IMR-90 (cell line): ENCODE data around the gene CGNL1. TPM values are rescaled to one million over a fixed set of nuclear protein-coding genes. Genes with fewer than 3 reads are reported as not detected.

ENCODE experiments used
- ATAC-seq: fragments of 200-7000 bp; cut with Tn5 transposase; 2 replicates; pipeline ENCODE4 v1.9.1; 2020; ENCODE audit warnings: low read depth, mild to moderate bottlenecking, moderate library complexity
- BruUV-seq: library from RNA; stranded (reverse); fragments of 400-500 nt; replicated peaks from 2 replicates; lab custom pipeline; 2021; lab: Mats Ljungman, UMichigan
- CTCF ChIA-PET: fragments of 300-600 bp; formaldehyde crosslinking; extraction: SDS; loops from one replicate; lab custom pipeline; 2021; ENCODE audit warnings: antibody characterized with exemption; lab: Yijun Ruan, JAX
- POLR2A ChIA-PET: fragments of 300-600 bp; sonication (Branson Sonifier 250); formaldehyde crosslinking; loops from one replicate; lab custom pipeline; 2022; ENCODE audit warnings: antibody characterized with exemption; ENCODE audit not compliant: unreplicated experiment; lab: Charles Lee
- DNase-seq: peaks from one replicate; pipeline ENCODE4 v3.0.0; 2013
- H2AFZ ChIP-seq: replicated peaks from 2 replicates; pipeline ENCODE3; 2013; ENCODE audit warnings: low read length, mild to moderate bottlenecking; ENCODE audit not compliant: poor library complexity
- H2AK5ac ChIP-seq: 2 replicates; pipeline ENCODE4 v1.6.1; 2013; ENCODE audit warnings: low read depth, low read length, inconsistent platforms
- H2AK9ac ChIP-seq: replicated peaks from 2 replicates; pipeline ENCODE3; 2013; ENCODE audit warnings: mild to moderate bottlenecking, low read depth, low read length, moderate library complexity; ENCODE audit not compliant: poor library complexity
- H2BK120ac ChIP-seq: 2 replicates; pipeline ENCODE4 v1.6.1; 2013; ENCODE audit warnings: low read depth, low read length, inconsistent platforms
- H2BK15ac ChIP-seq: 3 replicates; pipeline ENCODE4 v1.6.1; 2013; ENCODE audit warnings: low read depth, low read length, inconsistent platforms
- H2BK20ac ChIP-seq: 2 replicates; pipeline ENCODE4 v1.6.1; 2013; ENCODE audit warnings: low read depth, mild to moderate bottlenecking, inconsistent platforms, low read length, moderate library complexity
- H2BK5ac ChIP-seq: 2 replicates; pipeline ENCODE4 v1.6.1; 2013; ENCODE audit warnings: mild to moderate bottlenecking, low read depth, low read length, inconsistent platforms; ENCODE audit not compliant: poor library complexity, severe bottlenecking
- H3K14ac ChIP-seq: replicated peaks from 2 replicates; pipeline ENCODE4 v1.6.1; 2013; ENCODE audit warnings: low read depth, low read length, inconsistent platforms
- H3K18ac ChIP-seq: 2 replicates; pipeline ENCODE4 v1.6.1; 2013; ENCODE audit warnings: low read depth, low read length, control low read depth
- H3K23ac ChIP-seq: 2 replicates; pipeline ENCODE4 v1.6.1; 2013; ENCODE audit warnings: low read depth, low read length, inconsistent platforms
- H3K27ac ChIP-seq: 2 replicates; pipeline ENCODE4 v1.5.1; 2013; ENCODE audit warnings: mild to moderate bottlenecking, control low read depth, low read length; ENCODE audit not compliant: insufficient read depth
- H3K27me3 ChIP-seq: 2 replicates; pipeline ENCODE4 v1.6.1; 2013; ENCODE audit warnings: low read length; ENCODE audit not compliant: control insufficient read depth, insufficient read depth
- H3K36me3 ChIP-seq: 2 replicates; pipeline ENCODE4 v1.6.1; 2013; ENCODE audit warnings: low read length, mixed read lengths; ENCODE audit not compliant: control insufficient read depth, insufficient read depth
- H3K4ac ChIP-seq: 2 replicates; pipeline ENCODE4 v1.6.1; 2013; ENCODE audit warnings: low read depth, low read length, inconsistent platforms
- H3K4me1 ChIP-seq: 2 replicates; pipeline ENCODE4 v1.6.1; 2013; ENCODE audit warnings: low read length, mixed read lengths; ENCODE audit not compliant: control insufficient read depth, insufficient read depth
- H3K4me2 ChIP-seq: 2 replicates; pipeline ENCODE4 v1.6.1; 2013; ENCODE audit warnings: low read depth, mild to moderate bottlenecking, control low read depth, low read length, moderate library complexity
- H3K4me3 ChIP-seq: 2 replicates; pipeline ENCODE4 v1.5.1; 2013; ENCODE audit warnings: low read depth, mild to moderate bottlenecking, control low read depth, low read length, moderate library complexity; ENCODE audit not compliant: insufficient read depth
- H3K56ac ChIP-seq: 2 replicates; pipeline ENCODE4 v1.6.1; 2013; ENCODE audit warnings: low read length, inconsistent platforms; ENCODE audit not compliant: insufficient read depth; ENCODE audit errors: extremely low read depth
- H3K79me1 ChIP-seq, 2 experiments: 2 replicates each; pipeline ENCODE4 v1.6.1; 2013; ENCODE audit warnings: low read length in 2 of 2, inconsistent platforms in 1 of 2, low read depth in 1 of 2
- H3K9ac ChIP-seq: 2 replicates; pipeline ENCODE4 v1.6.1; 2013; ENCODE audit warnings: low read depth, low read length, control low read depth
- H3K9me1 ChIP-seq: 2 replicates; pipeline ENCODE4 v1.6.1; 2013; ENCODE audit warnings: low read length, inconsistent platforms; ENCODE audit not compliant: insufficient read depth
- H3K9me3 ChIP-seq: 2 replicates; pipeline ENCODE4 v1.6.1; 2013; ENCODE audit warnings: low read length; ENCODE audit not compliant: control insufficient read depth, insufficient read depth
- H4K20me1 ChIP-seq: 2 replicates; pipeline ENCODE4 v1.6.1; 2013; ENCODE audit warnings: low read length, inconsistent platforms; ENCODE audit not compliant: insufficient read depth
- H4K5ac ChIP-seq: 2 replicates; pipeline ENCODE4 v1.6.1; 2013; ENCODE audit warnings: mild to moderate bottlenecking, low read depth, low read length, control low read depth
- H4K8ac ChIP-seq, 2 experiments: 2 replicates each; pipeline ENCODE4 v1.6.1; 2013; ENCODE audit warnings: low read depth in 2 of 2, low read length in 2 of 2, control low read depth in 1 of 2, inconsistent platforms in 1 of 2
- H4K91ac ChIP-seq: 2 replicates; pipeline ENCODE4 v1.6.1; 2013; ENCODE audit warnings: low read depth, low read length, inconsistent platforms; ENCODE audit not compliant: insufficient read depth
- BHLHE40 ChIP-seq: fragments of 150-350 bp; IDR thresholded peaks from 2 replicates; pipeline ENCODE4 v1.6.1; 2016; ENCODE audit warnings: mild to moderate bottlenecking, low read depth, low read length
- CHD1 ChIP-seq: IDR thresholded peaks from 2 replicates; pipeline ENCODE4 v1.6.1; 2012; ENCODE audit warnings: low read depth, low read length, improper control_type of control experiment
- CTCF ChIP-seq: conservative IDR thresholded peaks from 2 replicates; pipeline ENCODE4 v1.5.1; 2012; ENCODE audit warnings: mild to moderate bottlenecking, low read depth, low read length, improper control_type of control experiment
- ELK1 ChIP-seq: fragments of 150-350 bp; IDR thresholded peaks from 2 replicates; pipeline ENCODE4 v1.6.1; 2016; ENCODE audit warnings: low read depth, mild to moderate bottlenecking, low read length, moderate library complexity, borderline replicate concordance
- FOS ChIP-seq: fragments of 150-350 bp; IDR thresholded peaks from 2 replicates; pipeline ENCODE4 v1.6.1; 2016; ENCODE audit warnings: low read depth, low read length
- MAZ ChIP-seq: IDR thresholded peaks from 2 replicates; pipeline ENCODE4 v1.6.1; 2012; ENCODE audit warnings: low read depth, mild to moderate bottlenecking, low read length, improper control_type of control experiment, moderate library complexity, borderline replicate concordance
- MXI1 ChIP-seq: IDR thresholded peaks from 2 replicates; pipeline ENCODE4 v1.6.1; 2012; ENCODE audit warnings: low read depth, mild to moderate bottlenecking, low read length, moderate library complexity, borderline replicate concordance
- NFE2L2 ChIP-seq: fragments of 150-350 bp; IDR thresholded peaks from 2 replicates; pipeline ENCODE4 v1.6.1; 2016; ENCODE audit warnings: low read depth, mild to moderate bottlenecking, low read length
- RAD21 ChIP-seq: IDR thresholded peaks from 2 replicates; pipeline ENCODE4 v1.6.1; 2012; ENCODE audit warnings: low read length, improper control_type of control experiment
- RCOR1 ChIP-seq: IDR thresholded peaks from 2 replicates; pipeline ENCODE4 v1.6.1; 2012; ENCODE audit warnings: mild to moderate bottlenecking, low read length, improper control_type of control experiment; ENCODE audit not compliant: insufficient replicate concordance
- SMC3 ChIP-seq: fragments of 150-350 bp; IDR thresholded peaks from 2 replicates; pipeline ENCODE4 v1.6.1; 2016; ENCODE audit warnings: low read depth, mild to moderate bottlenecking, antibody characterized with exemption, low read length, moderate library complexity
- WGBS, 2 experiments: methylation state at CpG; one replicate each; pipeline versions ENCODE4 v1.1.5 to v1.1.7; 2013; ENCODE audit warnings: missing lambda C conversion rate in 2 of 2; ENCODE audit not compliant: insufficient read length in 1 of 2; ENCODE audit errors: extremely low coverage in 2 of 2; 5-methylcytosine and 5-hydroxymethylcytosine counted together
- dilution Hi-C: fragments of 300-500 bp; cut with HindIII; formaldehyde crosslinking; loops from one replicate; pipeline ENCODE4 v1.14.3; 2018; ENCODE audit warnings: low sequenced_read_pairs; ENCODE audit not compliant: unreplicated experiment
- in situ Hi-C: fragments of 300-500 bp; cut with MboI; formaldehyde crosslinking; loops from 3 replicates; pipeline ENCODE4 v1.14.3; 2019; ENCODE audit warnings: low sequenced_read_pairs, inconsistent platforms, mixed read lengths
- intact Hi-C: fragments of 100-400 bp; cut with micrococcal nuclease; formaldehyde crosslinking; loops from 2 replicates; pipeline ENCODE4 v1.10.0; 2022
- polyA plus RNA-seq, 3 experiments: library from polyadenylated mRNA; depleted of rRNA; stranded (reverse); fragments of >200 nt; gene quantifications; 2 replicates each; pipeline ENCODE4 v1.2.3, GENCODE V29; 2012; ENCODE audit warnings: low replicate concordance in 1 of 3
- total RNA-seq: library from RNA; depleted of rRNA; stranded (reverse); fragments of >200 nt; gene quantifications from 2 replicates; pipeline ENCODE4 v1.2.3, GENCODE V29; 2012
- TF ChIP-seq, protein P1 (sequence below): fragments of 150-350 bp; IDR thresholded peaks from 2 replicates; pipeline ENCODE4 v1.6.1; 2017; ENCODE audit warnings: mild to moderate bottlenecking, antibody characterized with exemption, low read length, low read depth

Gene CGNL1
- total and polyA plus RNA-seq, 2 of the 4 experiments (the other 2 are of a cell fraction), result 0.07 to 0.18 TPM

DNA sequence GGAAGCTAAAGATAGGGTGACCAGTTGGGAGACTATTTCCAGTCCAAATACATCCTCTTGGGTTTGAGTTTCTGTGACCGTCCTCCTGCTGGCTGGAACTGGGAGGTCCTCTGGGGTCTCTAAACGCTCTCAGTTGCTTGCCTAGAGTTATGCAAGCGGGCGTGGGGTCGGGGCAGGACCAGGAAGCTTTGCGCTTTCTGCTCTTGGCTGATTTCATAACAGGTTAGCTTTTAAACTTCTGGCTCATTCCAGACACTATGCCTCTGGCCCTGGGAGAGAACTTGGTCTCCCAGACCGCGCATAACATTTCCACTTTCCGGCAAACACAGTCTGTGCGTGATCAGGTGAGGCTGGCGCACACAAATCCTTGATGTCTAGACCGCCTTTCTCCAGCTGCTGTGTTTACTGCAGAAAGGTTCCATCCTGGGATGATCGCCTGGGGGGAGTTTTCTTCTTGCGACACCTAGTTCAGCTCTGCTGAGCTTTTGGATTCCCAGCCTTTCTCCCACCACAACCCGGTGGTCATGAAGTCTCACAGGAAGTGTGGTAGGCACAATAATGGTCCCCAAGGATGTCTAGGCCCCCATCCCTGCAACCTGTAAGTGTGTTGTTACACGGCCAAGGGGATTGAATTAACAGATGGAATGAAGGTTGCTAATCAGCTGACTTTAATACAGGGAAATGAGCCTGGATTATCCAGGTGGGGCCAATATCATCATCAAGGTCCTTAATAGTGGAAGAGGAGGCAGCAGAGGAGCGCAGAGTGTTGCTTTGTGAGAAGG, 23.6 kb upstream of the CGNL1 start:
- 93% methylated on average over 3 of the region's 17 CpGs; no CpG with 5 or more reads in 1 of the 2 experiments for WGBS, 2 experiments
- Histone ChIP-seq H3K18ac (no peak overlapping the region), H2BK15ac (no peak overlapping the region), H4K5ac (no peak overlapping the region), H3K9me3 (peaks cover 3% of the 10 kb centered on the region; the same call in 1 of the 2 replicates), H3K79me1 (no peaks in the 10 kb centered on the region), H3K9ac (no peak overlapping the region), H3K36me3 (no peaks in the 10 kb centered on the region), H2BK20ac (no peak overlapping the region), H4K20me1 (no peaks in the 10 kb centered on the region), H3K56ac (no peak overlapping the region), H3K4me3 (no peak overlapping the region), H2BK5ac (no peak overlapping the region), H2AK9ac (no peak overlapping the region), H3K4me1 (no peaks in the 10 kb centered on the region), H4K8ac (no peak overlapping the region), H3K27me3 (peaks cover 7% of the 10 kb centered on the region; the same call in 1 of the 2 replicates), H3K4ac (no peak overlapping the region), H2BK120ac (no peak overlapping the region), H2AFZ (no peak overlapping the region), H3K14ac (no peak overlapping the region), H4K91ac (no peak overlapping the region), H3K23ac (no peak overlapping the region), H3K9me1 (0 out of 2 replicates have a peak, but pooled peaks cover 2% of the 10 kb centered on the region), H3K27ac (no peak overlapping the region), H3K4me2 (no peak overlapping the region), H2AK5ac (no peak overlapping the region)
- ATAC-seq (no peak), DNase-seq (no peak)
- TF ChIP-seq, protein P1, sequence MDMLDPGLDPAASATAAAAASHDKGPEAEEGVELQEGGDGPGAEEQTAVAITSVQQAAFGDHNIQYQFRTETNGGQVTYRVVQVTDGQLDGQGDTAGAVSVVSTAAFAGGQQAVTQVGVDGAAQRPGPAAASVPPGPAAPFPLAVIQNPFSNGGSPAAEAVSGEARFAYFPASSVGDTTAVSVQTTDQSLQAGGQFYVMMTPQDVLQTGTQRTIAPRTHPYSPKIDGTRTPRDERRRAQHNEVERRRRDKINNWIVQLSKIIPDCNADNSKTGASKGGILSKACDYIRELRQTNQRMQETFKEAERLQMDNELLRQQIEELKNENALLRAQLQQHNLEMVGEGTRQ, result no peak
- no peak for TF ChIP-seq BHLHE40
- TF ChIP-seq FOS, result no peak
- TF ChIP-seq CTCF, result no peak
- no peak for TF ChIP-seq NFE2L2
- TF ChIP-seq RCOR1, result no peak
- TF ChIP-seq MAZ, result no peak
- no peak for TF ChIP-seq RAD21
- no peak for TF ChIP-seq CHD1
- no peak for TF ChIP-seq MXI1
- TF ChIP-seq SMC3, result no peak
- no peak for TF ChIP-seq ELK1
- in situ Hi-C loops, result no loop called here
- intact Hi-C loops, result no loop called here
- POLR2A ChIA-PET, result no interaction called here
- CTCF ChIA-PET, result no interaction called here
- dilution Hi-C loops, result no loop called here
- no TSS peak for BruUV-seq
